Progenitor cell of endocrine pancreas (in vitro differentiated cells): ENCODE measurements around the gene GRIN2A. TPM values are rescaled to one million over a fixed set of nuclear protein-coding genes. Genes with fewer than 3 reads are reported as not detected.

Experiments used
- DNase-seq: peaks from one replicate; pipeline ENCODE4 v3.0.0; 2021; ENCODE audit warnings: low spot score; ENCODE audit not compliant: unreplicated experiment
- H3K27ac Mint-ChIP-seq: 2 replicates; pipeline ENCODE4 v1.8.0; 2021; ENCODE audit warnings: mild to moderate bottlenecking, moderate library complexity, mixed read lengths
- H3K27me3 Mint-ChIP-seq: 2 replicates; pipeline ENCODE4 v1.8.0; 2021; ENCODE audit warnings: mixed read lengths
- H3K36me3 Mint-ChIP-seq: 2 replicates; pipeline ENCODE4 v1.8.0; 2022; ENCODE audit warnings: mixed read lengths; ENCODE audit not compliant: insufficient read depth
- H3K4me1 Mint-ChIP-seq: 2 replicates; pipeline ENCODE4 v1.8.0; 2021; ENCODE audit warnings: low read depth, mixed read lengths
- H3K4me3 Mint-ChIP-seq: 2 replicates; pipeline ENCODE4 v1.8.0; 2021; ENCODE audit warnings: low read depth, mild to moderate bottlenecking, moderate library complexity, mixed read lengths
- H3K9me3 Mint-ChIP-seq: 2 replicates; pipeline ENCODE4 v1.8.0; 2021; ENCODE audit warnings: low read depth, mixed read lengths
- total RNA-seq: library from RNA; stranded (reverse); gene quantifications from 2 replicates; pipeline ENCODE4 v1.2.1, GENCODE V29; 2021
- TF ChIP-seq, protein P1 (sequence below): fragments of 200-600 bp; sonication (generic); IDR thresholded peaks from one replicate; pipeline ENCODE4 v1.5.0; 2021; ENCODE audit warnings: antibody characterized with exemption, mild to moderate bottlenecking; ENCODE audit not compliant: unreplicated experiment

Gene GRIN2A
- total RNA-seq, 1 donor from 2014 or later, result 1.7 TPM

GRCh38 chr16:10153985-10154384 lies 28.2 kb downstream of the GRIN2A start:
- Mint-ChIP-seq H3K27me3 (no peaks in the 10 kb centered on the region), H3K4me3 (no peak overlapping the region), H3K9me3 (no peaks in the 10 kb centered on the region), H3K4me1 (no peaks in the 10 kb centered on the region), H3K27ac (no peak overlapping the region), H3K36me3 (no peaks in the 10 kb centered on the region)
- TF ChIP-seq, protein P1, sequence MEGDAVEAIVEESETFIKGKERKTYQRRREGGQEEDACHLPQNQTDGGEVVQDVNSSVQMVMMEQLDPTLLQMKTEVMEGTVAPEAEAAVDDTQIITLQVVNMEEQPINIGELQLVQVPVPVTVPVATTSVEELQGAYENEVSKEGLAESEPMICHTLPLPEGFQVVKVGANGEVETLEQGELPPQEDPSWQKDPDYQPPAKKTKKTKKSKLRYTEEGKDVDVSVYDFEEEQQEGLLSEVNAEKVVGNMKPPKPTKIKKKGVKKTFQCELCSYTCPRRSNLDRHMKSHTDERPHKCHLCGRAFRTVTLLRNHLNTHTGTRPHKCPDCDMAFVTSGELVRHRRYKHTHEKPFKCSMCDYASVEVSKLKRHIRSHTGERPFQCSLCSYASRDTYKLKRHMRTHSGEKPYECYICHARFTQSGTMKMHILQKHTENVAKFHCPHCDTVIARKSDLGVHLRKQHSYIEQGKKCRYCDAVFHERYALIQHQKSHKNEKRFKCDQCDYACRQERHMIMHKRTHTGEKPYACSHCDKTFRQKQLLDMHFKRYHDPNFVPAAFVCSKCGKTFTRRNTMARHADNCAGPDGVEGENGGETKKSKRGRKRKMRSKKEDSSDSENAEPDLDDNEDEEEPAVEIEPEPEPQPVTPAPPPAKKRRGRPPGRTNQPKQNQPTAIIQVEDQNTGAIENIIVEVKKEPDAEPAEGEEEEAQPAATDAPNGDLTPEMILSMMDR, result no peak
- DNase-seq, result no peak

- H3K4me3 Mint-ChIP-seq, result no peak overlapping the region
- H3K27ac Mint-ChIP-seq, result no peak overlapping the region
- no peaks in the 10 kb centered on the region for H3K9me3 Mint-ChIP-seq
- H3K36me3 Mint-ChIP-seq, result no peaks in the 10 kb centered on the region
- TF ChIP-seq, protein P1, result no peak
- no peaks in the 10 kb centered on the region for H3K4me1 Mint-ChIP-seq
- no peaks in the 10 kb centered on the region for H3K27me3 Mint-ChIP-seq
- DNase-seq, result no peak
Observed at GRCh38 chr16:10151718-10152117, 30.5 kb downstream of the GRIN2A start.

DNA sequence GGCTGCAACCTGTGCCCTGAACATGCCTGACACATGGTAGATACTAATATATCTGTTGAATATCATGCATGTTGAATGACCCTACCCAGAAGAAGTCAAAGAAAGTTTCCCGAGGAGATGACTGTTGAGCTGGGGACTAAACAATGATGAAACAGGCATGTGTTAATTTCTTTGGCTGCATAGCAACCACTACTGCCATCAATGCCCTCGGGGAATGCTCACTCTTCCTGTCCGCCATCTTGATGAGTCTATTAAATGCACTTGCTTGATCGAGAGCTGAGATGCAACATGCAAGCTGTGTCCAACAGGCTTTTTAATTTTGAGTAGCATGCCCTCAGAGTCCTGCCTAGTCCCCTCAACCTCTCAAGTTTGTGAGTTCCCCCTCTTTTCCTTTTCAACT lies 31.3 kb downstream of the GRIN2A start:
- Mint-ChIP-seq H3K4me3 (no peak overlapping the region), H3K27ac (no peak overlapping the region), H3K27me3 (no peaks in the 10 kb centered on the region), H3K4me1 (no peaks in the 10 kb centered on the region), H3K9me3 (no peaks in the 10 kb centered on the region), H3K36me3 (no peaks in the 10 kb centered on the region)
- no peak for DNase-seq
- TF ChIP-seq, protein P1, result no peak

- TF ChIP-seq, protein P1, result no peak
- no peak for DNase-seq
- Mint-ChIP-seq H3K9me3 (no peaks in the 10 kb centered on the region), H3K27me3 (no peaks in the 10 kb centered on the region), H3K36me3 (no peaks in the 10 kb centered on the region), H3K4me1 (no peaks in the 10 kb centered on the region), H3K27ac (no peak overlapping the region), H3K4me3 (no peak overlapping the region)
Observed at GRCh38 chr16:10145542-10146035, 36.6 kb downstream of the GRIN2A start.

DNA sequence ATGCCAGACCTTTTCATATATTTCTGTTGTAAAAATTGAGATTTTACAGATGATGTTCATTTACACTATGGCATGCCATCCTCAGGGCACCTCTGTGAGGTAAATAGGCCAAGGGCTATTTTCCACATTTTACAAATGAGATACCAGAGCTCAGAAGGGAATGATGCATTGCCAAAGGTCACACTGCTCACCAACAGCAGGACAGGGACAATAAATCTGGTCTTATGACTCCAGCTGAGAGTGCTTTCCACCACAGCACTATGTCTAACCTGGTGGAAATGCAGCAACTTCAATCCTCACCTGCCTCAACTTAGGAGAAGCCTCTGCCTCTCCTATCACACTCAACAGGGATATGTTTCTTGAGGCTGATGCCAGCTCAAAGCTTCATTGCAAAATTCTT lies 40.6 kb downstream of the GRIN2A start:
- H3K9me3 Mint-ChIP-seq, result no peaks in the 10 kb centered on the region
- H3K27ac Mint-ChIP-seq, result no peak overlapping the region
- DNase-seq, result no peak
- TF ChIP-seq, protein P1, result no peak
- H3K36me3 Mint-ChIP-seq, result no peaks in the 10 kb centered on the region
- H3K4me1 Mint-ChIP-seq, result no peaks in the 10 kb centered on the region
- H3K27me3 Mint-ChIP-seq, result peaks cover 8% of the 10 kb centered on the region
- H3K4me3 Mint-ChIP-seq, result no peak overlapping the region
